Upper lobe of left lung (tissue), 6 donors: ENCODE data around the gene HCFC1. TPM values are rescaled to one million over a fixed set of nuclear protein-coding genes. Genes with fewer than 3 reads are reported as not detected.

ENCODE experiments used
- ATAC-seq, 2 donors: fragments of 200-7000 bp; cut with Tn5 transposase; one replicate each; pipeline ENCODE4 v1.9.1; 2022; ENCODE audit warnings: mild to moderate bottlenecking in 2 of 2, moderate library complexity in 2 of 2; ENCODE audit not compliant: low FRiP score in 2 of 2
- DNase-seq, 2 donors: peaks; one replicate each; pipeline ENCODE4 v3.0.0-alpha.2; 2019 to 2020
- H3K27ac ChIP-seq, 4 donors: fragments of 200-600 bp; sonication (generic); one replicate each; pipeline ENCODE4 v1.5.1; 2016 to 2019
- H3K27me3 ChIP-seq, 4 donors: fragments of 200-600 bp; sonication (generic); one replicate each; pipeline ENCODE4 v1.5.1; 2017 to 2019
- H3K36me3 ChIP-seq, 4 donors: fragments of 200-600 bp; sonication (generic); one replicate each; pipeline ENCODE4 v1.5.1; 2016 to 2019
- H3K4me1 ChIP-seq, 4 donors: fragments of 200-600 bp; sonication (generic); one replicate each; pipeline ENCODE4 v1.5.1; 2018 to 2019
- H3K4me3 ChIP-seq, 4 donors: fragments of 200-600 bp; sonication (generic); one replicate each; pipeline ENCODE4 v1.5.1; 2017 to 2019; ENCODE audit warnings: mild to moderate bottlenecking in 2 of 4, moderate library complexity in 1 of 4
- H3K9me3 ChIP-seq, 4 donors: fragments of 200-600 bp; sonication (generic); one replicate each; pipeline ENCODE4 v1.5.1; 2018 to 2019
- EP300 ChIP-seq, 4 donors: sonication (generic); formaldehyde crosslinking; IDR thresholded peaks; one replicate each; pipeline ENCODE4 v1.5.1; 2017; ENCODE audit warnings: antibody characterized with exemption in 4 of 4, control low read depth in 2 of 4
- POLR2A ChIP-seq, 4 donors: fragments of 450-650 bp; IDR thresholded peaks; one replicate each; pipeline ENCODE4 v1.5.1; 2016 to 2017; ENCODE audit warnings: antibody characterized with exemption in 4 of 4, mild to moderate bottlenecking in 2 of 4
- POLR2AphosphoS5 ChIP-seq, 2 donors: sonication (generic); formaldehyde crosslinking; IDR thresholded peaks; one replicate each; pipeline ENCODE4 v1.5.1; 2017; ENCODE audit warnings: antibody characterized with exemption in 2 of 2
- WGBS, 2 donors: methylation state at CpG; one replicate each; pipeline ENCODE4 v1.1.5; 2017 to 2018; 5-methylcytosine and 5-hydroxymethylcytosine counted together
- total RNA-seq, 6 donors: library from RNA; depleted of rRNA in 4 of 6; stranded (reverse); fragments of >200 nt in 4 of 6; gene quantifications; one replicate each; pipeline versions ENCODE4 v1.1.0 to v1.2.1, GENCODE V29; 2016 to 2021
- TF ChIP-seq, protein P1 (sequence below), 6 experiments: fragments of 450-650 bp in 4 of 6; fragments of 200-600 bp in 2 of 6; sonication (generic) in 2 of 6; IDR thresholded peaks; one replicate each; pipeline ENCODE4 v1.5.1; 2016 to 2019; ENCODE audit warnings: antibody characterized with exemption in 6 of 6
- donor health status: DM: no; HTN: no; CAD: no; lungs with moderate emphysema.
- donor health status: DM: no; HTN: yes; CAD: no; lungs with severe emphysema.

HCFC1 gene
- total RNA-seq, 6 donors from 2014 or later: 40.8 to 78.9 (median 52.2) TPM

DNA sequence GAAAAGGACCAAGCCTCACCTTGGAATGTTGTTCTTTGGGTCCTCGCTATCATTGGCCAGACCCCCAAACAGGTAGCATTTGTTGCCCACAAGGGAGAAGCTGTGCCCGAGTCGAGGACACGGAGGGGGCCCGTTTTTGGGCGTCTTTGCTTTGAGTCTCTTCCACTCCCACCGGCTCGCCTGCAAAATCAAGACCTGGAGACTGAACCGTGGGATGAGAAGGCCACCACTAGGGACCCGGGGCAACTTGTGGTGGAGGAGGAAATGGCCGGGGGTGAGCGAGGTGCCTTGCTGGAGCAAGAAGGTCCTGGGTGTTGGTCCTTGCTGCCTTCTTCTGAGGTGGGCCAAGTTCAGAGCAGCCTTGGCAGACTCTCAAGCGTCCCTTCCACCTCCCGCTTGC lies 7.5 kb downstream of the HCFC1 start:
- DNase-seq: no peak
- Histone ChIP-seq H3K27ac (no peak overlapping the region), H3K27me3 (no peaks in the 10 kb centered on the region), H3K4me3 (no peak overlapping the region), H3K36me3 (peaks cover 0 to 53% (median 40%) of the 10 kb centered on the region in 4 donors), H3K4me1 (peaks cover 29 to 36% (median 31%) of the 10 kb centered on the region in 4 donors), H3K9me3 (no peaks in the 10 kb centered on the region)
- no peak for ATAC-seq
- TF ChIP-seq POLR2A (IDR thresholded peaks at IDR 0.05) (no peak), EP300 (IDR thresholded peaks at IDR 0.05) (no peak)
- WGBS, 2 donors: 89% methylated on average over 14 of the region's 14 CpGs; no CpG with 5 or more reads in 1 of the 2 donors

- peaks cover 0 to 58% (median 45%) of the 10 kb centered on the region in 4 donors for H3K36me3 ChIP-seq
Measured at GRCh38 chrX:153963546-153963945, 8.1 kb downstream of the HCFC1 start.

DNA sequence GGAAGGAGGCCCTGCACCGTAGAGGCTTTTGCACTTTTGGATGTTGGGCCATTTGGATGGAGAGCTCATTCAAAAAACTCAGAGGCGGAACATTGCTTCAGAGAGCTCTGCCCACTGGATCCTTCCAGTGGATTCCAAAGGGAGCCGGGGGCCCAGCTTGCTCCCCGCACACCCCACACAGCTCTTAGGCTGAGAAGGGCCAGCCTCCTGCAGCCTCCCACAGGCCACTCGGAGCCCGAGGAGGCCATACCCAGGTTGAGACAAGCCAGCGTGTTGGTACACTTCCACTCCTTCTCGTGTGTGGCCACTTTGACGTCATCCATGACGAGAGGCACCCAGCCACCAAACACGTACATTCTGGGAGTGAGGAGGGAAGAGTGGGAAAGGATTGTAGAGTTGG lies 10.3 kb downstream of the HCFC1 start:
- H3K36me3 ChIP-seq: peaks cover 0 to 81% (median 58%) of the 10 kb centered on the region in 4 donors
- H3K4me3 ChIP-seq: no peak overlapping the region
- no peaks in the 10 kb centered on the region for H3K27me3 ChIP-seq
- H3K4me1 ChIP-seq: peaks cover under 1 to 8% (median 4%) of the 10 kb centered on the region in 4 donors
- no peak for DNase-seq
- 90 to 96% methylated on average over 2 to 11 of the region's 11 CpGs for WGBS, 2 donors
- no peak for ATAC-seq
- H3K9me3 ChIP-seq: no peaks in the 10 kb centered on the region
- no peak overlapping the region for H3K27ac ChIP-seq
- TF ChIP-seq, protein P1, sequence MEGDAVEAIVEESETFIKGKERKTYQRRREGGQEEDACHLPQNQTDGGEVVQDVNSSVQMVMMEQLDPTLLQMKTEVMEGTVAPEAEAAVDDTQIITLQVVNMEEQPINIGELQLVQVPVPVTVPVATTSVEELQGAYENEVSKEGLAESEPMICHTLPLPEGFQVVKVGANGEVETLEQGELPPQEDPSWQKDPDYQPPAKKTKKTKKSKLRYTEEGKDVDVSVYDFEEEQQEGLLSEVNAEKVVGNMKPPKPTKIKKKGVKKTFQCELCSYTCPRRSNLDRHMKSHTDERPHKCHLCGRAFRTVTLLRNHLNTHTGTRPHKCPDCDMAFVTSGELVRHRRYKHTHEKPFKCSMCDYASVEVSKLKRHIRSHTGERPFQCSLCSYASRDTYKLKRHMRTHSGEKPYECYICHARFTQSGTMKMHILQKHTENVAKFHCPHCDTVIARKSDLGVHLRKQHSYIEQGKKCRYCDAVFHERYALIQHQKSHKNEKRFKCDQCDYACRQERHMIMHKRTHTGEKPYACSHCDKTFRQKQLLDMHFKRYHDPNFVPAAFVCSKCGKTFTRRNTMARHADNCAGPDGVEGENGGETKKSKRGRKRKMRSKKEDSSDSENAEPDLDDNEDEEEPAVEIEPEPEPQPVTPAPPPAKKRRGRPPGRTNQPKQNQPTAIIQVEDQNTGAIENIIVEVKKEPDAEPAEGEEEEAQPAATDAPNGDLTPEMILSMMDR (IDR thresholded peaks at IDR 0.05): no peak
- no peak for TF ChIP-seq POLR2AphosphoS5 (IDR thresholded peaks at IDR 0.05)
- TF ChIP-seq POLR2A (IDR thresholded peaks at IDR 0.05): no peak
- no peak for TF ChIP-seq EP300 (IDR thresholded peaks at IDR 0.05)

More at GRCh38 chrX:153963546-153963945, 8.1 kb downstream of the HCFC1 start:
- 92% methylated on average over 12 of the region's 12 CpGs; no CpG with 5 or more reads in 1 of the 2 donors for whole genome bisulfite sequencing, 2 donors
- Histone ChIP-seq H3K9me3 (no peaks in the 10 kb centered on the region), H3K4me1 (peaks cover 23 to 31% (median 25%) of the 10 kb centered on the region in 4 donors), H3K4me3 (no peak overlapping the region), H3K27me3 (no peaks in the 10 kb centered on the region), H3K27ac (no peak overlapping the region)
- TF ChIP-seq POLR2A (IDR thresholded peaks at IDR 0.05): no peak
- TF ChIP-seq POLR2AphosphoS5 (IDR thresholded peaks at IDR 0.05): no peak
- no peak for TF ChIP-seq EP300 (IDR thresholded peaks at IDR 0.05)
- TF ChIP-seq, protein P1 (IDR thresholded peaks at IDR 0.05): no peak
- ATAC-seq (no peak), DNase-seq (no peak)

DNA sequence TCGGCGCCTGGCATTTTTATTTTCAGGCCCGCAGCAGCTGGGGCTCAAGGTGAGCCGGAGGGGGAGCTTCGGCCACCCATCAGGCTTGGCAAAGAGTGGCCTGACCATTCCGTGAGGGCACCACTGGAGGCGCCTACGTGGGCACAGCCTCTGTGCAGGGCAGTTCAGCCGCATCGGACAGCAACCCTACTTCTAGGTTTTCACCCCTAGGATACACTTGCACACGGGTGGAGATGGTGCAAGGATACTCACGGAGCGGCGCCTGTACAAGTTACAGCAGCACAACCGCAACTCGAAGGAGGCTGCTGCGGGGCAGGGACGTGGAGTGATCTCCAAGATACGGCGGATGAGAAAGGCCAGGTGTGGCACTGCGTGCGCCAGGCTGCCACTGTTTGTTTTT lies 10.8 kb downstream of the HCFC1 start:
- DNase-seq (no peak), ATAC-seq (no peak)
- no peaks in the 10 kb centered on the region for H3K27me3 ChIP-seq
- peaks cover 0 to 86% (median 60%) of the 10 kb centered on the region in 4 donors for H3K36me3 ChIP-seq
- WGBS, 2 donors: 88 to 96% methylated on average over 10 to 22 of the region's 22 CpGs
- H3K4me1 ChIP-seq: peaks cover 0 to 5% (median 0%) of the 10 kb centered on the region in 4 donors
- H3K27ac ChIP-seq: no peak overlapping the region
- H3K4me3 ChIP-seq: no peak overlapping the region
- H3K9me3 ChIP-seq: no peaks in the 10 kb centered on the region
- TF ChIP-seq POLR2A (IDR thresholded peaks at IDR 0.05) (no peak), EP300 (IDR thresholded peaks at IDR 0.05) (no peak), POLR2AphosphoS5 (IDR thresholded peaks at IDR 0.05) (no peak)
- TF ChIP-seq, protein P1 (IDR thresholded peaks at IDR 0.05): no peak

- H3K27ac ChIP-seq: no peak overlapping the region
- H3K9me3 ChIP-seq: no peaks in the 10 kb centered on the region
- H3K4me3 ChIP-seq: no peak overlapping the region
- TF ChIP-seq, protein P1 (IDR thresholded peaks at IDR 0.05): no peak
- no peak for TF ChIP-seq POLR2A (IDR thresholded peaks at IDR 0.05)
- no peak for TF ChIP-seq POLR2AphosphoS5 (IDR thresholded peaks at IDR 0.05)
- TF ChIP-seq EP300 (IDR thresholded peaks at IDR 0.05): no peak
- peaks cover 0 to 93% (median 63%) of the 10 kb centered on the region in 4 donors for H3K36me3 ChIP-seq
- peaks cover 0 to 4% (median 0%) of the 10 kb centered on the region in 4 donors for H3K4me1 ChIP-seq
- no peaks in the 10 kb centered on the region for H3K27me3 ChIP-seq
- DNase-seq (no peak), ATAC-seq (no peak)
- 95 to 99% methylated on average over 8 to 16 of the region's 16 CpGs for WGBS, 2 donors
Measured at GRCh38 chrX:153960077-153960476, 11.5 kb downstream of the HCFC1 start.
